Tibial nerve (tissue), 4 donors: ENCODE measurements around the gene WFDC8.

Source experiments
- EP300 ChIP-seq, 2 donors: sonication (generic); formaldehyde crosslinking; IDR thresholded peaks; one replicate each; pipeline ENCODE4 v1.6.1; 2017; ENCODE audit warnings: antibody characterized with exemption in 2 of 2, mild to moderate bottlenecking in 1 of 2
- POLR2A ChIP-seq, 2 donors: fragments of 450-650 bp; IDR thresholded peaks; one replicate each; pipeline ENCODE4 v1.6.1; 2017; ENCODE audit warnings: antibody characterized with exemption in 2 of 2, mild to moderate bottlenecking in 2 of 2, moderate library complexity in 2 of 2
- TF ChIP-seq, protein P1 (sequence below), 5 experiments: fragments of 200-600 bp in 3 of 5; fragments of 450-650 bp in 2 of 5; sonication (generic) in 3 of 5; IDR thresholded peaks; one replicate each; pipeline ENCODE4 v1.5.1; 2016 to 2019; ENCODE audit warnings: antibody characterized with exemption in 5 of 5, mild to moderate bottlenecking in 3 of 5, moderate library complexity in 2 of 5

DNA sequence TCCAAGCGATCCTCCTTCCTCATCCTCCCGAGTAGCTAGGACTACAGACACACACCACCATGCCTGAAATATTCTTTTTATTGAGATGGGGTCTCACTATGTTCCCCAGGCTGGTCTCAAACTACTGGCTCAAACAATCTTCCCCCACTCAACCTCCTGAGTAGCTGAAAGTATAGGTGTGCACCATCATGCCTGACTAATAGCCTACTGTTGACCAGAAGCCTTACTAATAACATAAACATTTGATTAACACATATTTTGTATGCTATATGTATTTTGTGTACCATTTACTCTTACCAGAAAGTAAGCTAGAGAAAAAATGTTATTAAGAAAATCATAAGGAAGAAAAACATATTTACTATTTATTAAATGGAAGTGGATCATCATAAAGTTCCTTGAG is 38.5 kb upstream of the WFDC8 start:
- TF ChIP-seq POLR2A (IDR thresholded peaks at IDR 0.05): no peak
- TF ChIP-seq, protein P1, sequence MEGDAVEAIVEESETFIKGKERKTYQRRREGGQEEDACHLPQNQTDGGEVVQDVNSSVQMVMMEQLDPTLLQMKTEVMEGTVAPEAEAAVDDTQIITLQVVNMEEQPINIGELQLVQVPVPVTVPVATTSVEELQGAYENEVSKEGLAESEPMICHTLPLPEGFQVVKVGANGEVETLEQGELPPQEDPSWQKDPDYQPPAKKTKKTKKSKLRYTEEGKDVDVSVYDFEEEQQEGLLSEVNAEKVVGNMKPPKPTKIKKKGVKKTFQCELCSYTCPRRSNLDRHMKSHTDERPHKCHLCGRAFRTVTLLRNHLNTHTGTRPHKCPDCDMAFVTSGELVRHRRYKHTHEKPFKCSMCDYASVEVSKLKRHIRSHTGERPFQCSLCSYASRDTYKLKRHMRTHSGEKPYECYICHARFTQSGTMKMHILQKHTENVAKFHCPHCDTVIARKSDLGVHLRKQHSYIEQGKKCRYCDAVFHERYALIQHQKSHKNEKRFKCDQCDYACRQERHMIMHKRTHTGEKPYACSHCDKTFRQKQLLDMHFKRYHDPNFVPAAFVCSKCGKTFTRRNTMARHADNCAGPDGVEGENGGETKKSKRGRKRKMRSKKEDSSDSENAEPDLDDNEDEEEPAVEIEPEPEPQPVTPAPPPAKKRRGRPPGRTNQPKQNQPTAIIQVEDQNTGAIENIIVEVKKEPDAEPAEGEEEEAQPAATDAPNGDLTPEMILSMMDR (IDR thresholded peaks at IDR 0.05): no peak
- no peak for TF ChIP-seq EP300 (IDR thresholded peaks at IDR 0.05)
